ENCODE data around the gene PCDHGA9. TPM values are rescaled to one million over a fixed set of nuclear protein-coding genes. Genes with fewer than 3 reads are reported as not detected.

PCDHGA9 gene
- total and polyA plus RNA-seq, 2 of the 8 experiments (the other 6 are each of a cell fraction or from before 2014, with no cell fraction given): 0.79 to 1.1 TPM

DNA sequence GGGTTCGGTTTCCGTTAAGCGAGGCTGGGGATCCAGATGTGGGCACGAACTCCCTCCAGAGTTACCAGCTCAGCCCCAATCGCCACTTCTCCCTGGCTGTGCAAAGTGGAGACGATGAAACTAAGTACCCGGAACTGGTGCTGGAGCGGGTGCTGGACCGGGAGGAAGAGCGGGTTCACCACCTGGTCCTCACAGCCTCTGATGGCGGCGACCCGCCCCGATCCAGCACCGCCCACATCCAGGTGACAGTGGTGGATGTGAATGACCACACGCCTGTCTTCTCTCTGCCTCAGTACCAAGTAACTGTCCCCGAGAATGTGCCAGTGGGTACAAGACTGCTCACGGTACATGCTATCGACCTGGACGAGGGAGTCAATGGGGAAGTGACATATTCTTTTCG lies 19.2 kb upstream of the PCDHGA9 start (continued):
- TF ChIP-seq, protein P1, sequence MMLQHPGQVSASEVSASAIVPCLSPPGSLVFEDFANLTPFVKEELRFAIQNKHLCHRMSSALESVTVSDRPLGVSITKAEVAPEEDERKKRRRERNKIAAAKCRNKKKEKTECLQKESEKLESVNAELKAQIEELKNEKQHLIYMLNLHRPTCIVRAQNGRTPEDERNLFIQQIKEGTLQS (IDR thresholded peaks at IDR 0.05; ENCODE audit: insufficient read depth, low read depth, low read length): no peak
- no peak for TF ChIP-seq EGR1 (IDR thresholded peaks at IDR 0.05; ENCODE audit: borderline replicate concordance, low read depth, low read length)
- no peak for TF ChIP-seq SAP30 (IDR thresholded peaks at IDR 0.05; ENCODE audit: insufficient read depth, insufficient replicate concordance, low read length)
- TF ChIP-seq POLR2AphosphoS5 (IDR thresholded peaks at IDR 0.05; ENCODE audit: low read depth, low read length): no peak

Measured in H1 (cell line).